Mesodermal cell (in vitro differentiated cells): ENCODE results near the gene TEX13B.

Source experiments
- H3K27ac ChIP-seq: 2 replicates; pipeline ENCODE4 v1.7.0; 2013; ENCODE audit warnings: mild to moderate bottlenecking, low read depth, low read length, moderate library complexity; ENCODE audit not compliant: severe bottlenecking
- H3K36me3 ChIP-seq: 2 replicates; pipeline ENCODE4 v1.7.1; 2013; ENCODE audit warnings: mild to moderate bottlenecking, low read length, moderate library complexity; ENCODE audit not compliant: control insufficient read depth, insufficient read depth
- H3K4me1 ChIP-seq: one replicate; pipeline ENCODE4 v1.7.1; 2013; ENCODE audit warnings: mild to moderate bottlenecking, low read length; ENCODE audit not compliant: insufficient read depth, control insufficient read depth, poor library complexity, severe bottlenecking
- H3K4me3 ChIP-seq: 2 replicates; pipeline ENCODE4 v1.7.0; 2013; ENCODE audit warnings: low read length, control low read depth, mild to moderate bottlenecking; ENCODE audit not compliant: insufficient read depth, poor library complexity, severe bottlenecking; ENCODE audit errors: extremely low read depth
- H3K9me3 ChIP-seq: 2 replicates; pipeline ENCODE4 v1.7.1; 2013; ENCODE audit warnings: mild to moderate bottlenecking, low read length, moderate library complexity; ENCODE audit not compliant: control insufficient read depth
- WGBS, 2 experiments: methylation state at CpG; one replicate each; pipeline ENCODE4 v1.1.5; 2013; ENCODE audit warnings: missing lambda C conversion rate in 2 of 2; ENCODE audit not compliant: insufficient coverage in 2 of 2; 5-methylcytosine and 5-hydroxymethylcytosine counted together

Gene TEX13B

GRCh38 chrX:107940095-107940494, 42.1 kb downstream of the TEX13B start:
- H3K4me3 ChIP-seq = no peak overlapping the region
- H3K36me3 ChIP-seq = no peaks in the 10 kb centered on the region
- H3K27ac ChIP-seq = no peak overlapping the region
- H3K4me1 ChIP-seq = no peaks in the 10 kb centered on the region
- no peaks in the 10 kb centered on the region for H3K9me3 ChIP-seq
- WGBS, 2 experiments = 80 to 90% methylated on average over 2 of the region's 3 CpGs

- peak overlapping the region; percentile 23 for H3K4me3 ChIP-seq
- 67 to 92% methylated on average over 2 to 12 of the region's 16 CpGs for WGBS, 2 experiments
- no peaks in the 10 kb centered on the region for H3K36me3 ChIP-seq
- H3K4me1 ChIP-seq = no peaks in the 10 kb centered on the region
- no peak overlapping the region for H3K27ac ChIP-seq
- no peaks in the 10 kb centered on the region for H3K9me3 ChIP-seq
Measured at GRCh38 chrX:107936434-107936730, 45.8 kb downstream of the TEX13B start.

- 48 to 62% methylated on average over 9 to 21 of the region's 48 CpGs for WGBS, 2 experiments
- H3K36me3 ChIP-seq = no peaks in the 10 kb centered on the region
- H3K9me3 ChIP-seq = no peaks in the 10 kb centered on the region
- H3K27ac ChIP-seq = no peak overlapping the region
- peak overlapping the region; percentile 23 for H3K4me3 ChIP-seq
- H3K4me1 ChIP-seq = no peaks in the 10 kb centered on the region
Measured at GRCh38 chrX:107935664-107936433, 46.3 kb downstream of the TEX13B start.

GRCh38 chrX:107935200-107935599, 47.0 kb downstream of the TEX13B start:
- H3K4me1 ChIP-seq = no peaks in the 10 kb centered on the region
- H3K4me3 ChIP-seq = peak overlapping the region; percentile 23
- H3K9me3 ChIP-seq = no peaks in the 10 kb centered on the region
- WGBS, 2 experiments = 73 to 88% methylated on average over 4 of the region's 7 CpGs
- no peak overlapping the region for H3K27ac ChIP-seq
- H3K36me3 ChIP-seq = no peaks in the 10 kb centered on the region

GRCh38 chrX:107934262-107934661, 47.9 kb downstream of the TEX13B start:
- WGBS, 2 experiments = no CpG with 5 or more reads among the region's 1 CpG
- Histone ChIP-seq H3K4me1 (no peaks in the 10 kb centered on the region), H3K27ac (no peak overlapping the region), H3K4me3 (no peak overlapping the region), H3K9me3 (no peaks in the 10 kb centered on the region), H3K36me3 (no peaks in the 10 kb centered on the region)
